A673 (cell line): ENCODE measurements around the gene DLX2. TPM values are rescaled to one million over a fixed set of nuclear protein-coding genes. Genes with fewer than 3 reads are reported as not detected.

Source experiments
- BruUV-seq: library from RNA; stranded (reverse); fragments of 400-500 nt; replicated peaks from 2 replicates; lab custom pipeline; 2021; lab: Mats Ljungman, UMichigan
- CTCF ChIA-PET: fragments of 300-600 bp; sonication (Branson Sonifier 250); formaldehyde crosslinking; loops from one replicate; lab custom pipeline; 2022; ENCODE audit warnings: antibody characterized with exemption; lab: Charles Lee
- POLR2A ChIA-PET: fragments of 300-600 bp; sonication (Branson Sonifier 250); formaldehyde crosslinking; loops from one replicate; lab custom pipeline; 2022; ENCODE audit warnings: antibody characterized with exemption; ENCODE audit not compliant: low non-redundant PET; lab: Charles Lee
- DNase-seq: peaks from one replicate; pipeline ENCODE4 v3.0.0-alpha.2; 2015; ENCODE audit warnings: low spot score
- H3K27ac ChIP-seq: fragments of 200-600 bp; sonication (generic); 2 replicates; pipeline ENCODE4 v1.5.1; 2016; ENCODE audit warnings: mixed run types, low read depth, mild to moderate bottlenecking, mixed read lengths, antibody characterized with exemption, low read length; ENCODE audit not compliant: poor library complexity, severe bottlenecking
- H3K27me3 ChIP-seq: fragments of 200-600 bp; sonication (generic); replicated peaks from 2 replicates; pipeline ENCODE4 v1.6.1; 2017; ENCODE audit warnings: mixed run types, low read depth, mild to moderate bottlenecking, mixed read lengths, antibody characterized with exemption, low read length; ENCODE audit not compliant: insufficient read depth, poor library complexity
- H3K36me3 ChIP-seq: fragments of 200-600 bp; sonication (generic); 2 replicates; pipeline ENCODE4 v1.6.1; 2016; ENCODE audit warnings: mixed run types, mild to moderate bottlenecking, mixed read lengths, antibody characterized with exemption, low read length; ENCODE audit not compliant: insufficient read depth, poor library complexity, severe bottlenecking
- H3K4me1 ChIP-seq: fragments of 200-600 bp; sonication (generic); 2 replicates; pipeline ENCODE4 v1.6.1; 2017; ENCODE audit warnings: mixed run types, mild to moderate bottlenecking, mixed read lengths, antibody characterized with exemption, low read length; ENCODE audit not compliant: insufficient read depth, poor library complexity, severe bottlenecking
- H3K4me3 ChIP-seq: fragments of 200-600 bp; sonication (generic); 2 replicates; pipeline ENCODE4 v1.5.1; 2016; ENCODE audit warnings: low read depth, mixed run types, mild to moderate bottlenecking, mixed read lengths, low read length; ENCODE audit not compliant: poor library complexity, severe bottlenecking
- H3K9me3 ChIP-seq: fragments of 200-600 bp; sonication (generic); 2 replicates; pipeline ENCODE4 v1.6.1; 2016; ENCODE audit warnings: mixed run types, low read depth, mild to moderate bottlenecking, mixed read lengths, antibody characterized with exemption, low read length; ENCODE audit not compliant: poor library complexity, severe bottlenecking
- EZH2 ChIP-seq: fragments of 200-600 bp; sonication (generic); IDR thresholded peaks from 2 replicates; pipeline ENCODE4 v1.6.1; 2017; ENCODE audit warnings: borderline replicate concordance, low read depth, mild to moderate bottlenecking, mixed read lengths, antibody characterized with exemption, low read length; ENCODE audit not compliant: poor library complexity, severe bottlenecking
- intact Hi-C: fragments of 100-400 bp; cut with micrococcal nuclease; formaldehyde crosslinking; loops from one replicate; pipeline ENCODE4 v1.10.0; 2022; ENCODE audit not compliant: unreplicated experiment
- total RNA-seq: library from RNA; stranded (reverse); gene quantifications from 2 replicates; pipeline ENCODE4 v1.2.3, GENCODE V29; 2021
- TF ChIP-seq, protein P1 (sequence below): fragments of 300-800, 200-600 bp; sonication (generic); conservative IDR thresholded peaks from 2 replicates; pipeline ENCODE4 v1.5.1; 2017; ENCODE audit warnings: low read depth, mild to moderate bottlenecking, antibody characterized with exemption, low read length, moderate library complexity, mixed read lengths

The DLX2 gene
- total RNA-seq, 1 experiment from 2014 or later: 20.4 TPM

GRCh38 chr2:172137943-172138342 lies 35.2 kb upstream of the DLX2 start:
- no peaks in the 10 kb centered on the region for H3K36me3 ChIP-seq
- ChIA-PET CTCF (interaction anchor here (0.6 kb wide), 1 partner anchor 331 kb away, joined by 3 read pairs; no protein-coding TSS in a partner anchor), POLR2A (no interaction called here)
- no peaks in the 10 kb centered on the region for H3K9me3 ChIP-seq
- TF ChIP-seq, protein P1, sequence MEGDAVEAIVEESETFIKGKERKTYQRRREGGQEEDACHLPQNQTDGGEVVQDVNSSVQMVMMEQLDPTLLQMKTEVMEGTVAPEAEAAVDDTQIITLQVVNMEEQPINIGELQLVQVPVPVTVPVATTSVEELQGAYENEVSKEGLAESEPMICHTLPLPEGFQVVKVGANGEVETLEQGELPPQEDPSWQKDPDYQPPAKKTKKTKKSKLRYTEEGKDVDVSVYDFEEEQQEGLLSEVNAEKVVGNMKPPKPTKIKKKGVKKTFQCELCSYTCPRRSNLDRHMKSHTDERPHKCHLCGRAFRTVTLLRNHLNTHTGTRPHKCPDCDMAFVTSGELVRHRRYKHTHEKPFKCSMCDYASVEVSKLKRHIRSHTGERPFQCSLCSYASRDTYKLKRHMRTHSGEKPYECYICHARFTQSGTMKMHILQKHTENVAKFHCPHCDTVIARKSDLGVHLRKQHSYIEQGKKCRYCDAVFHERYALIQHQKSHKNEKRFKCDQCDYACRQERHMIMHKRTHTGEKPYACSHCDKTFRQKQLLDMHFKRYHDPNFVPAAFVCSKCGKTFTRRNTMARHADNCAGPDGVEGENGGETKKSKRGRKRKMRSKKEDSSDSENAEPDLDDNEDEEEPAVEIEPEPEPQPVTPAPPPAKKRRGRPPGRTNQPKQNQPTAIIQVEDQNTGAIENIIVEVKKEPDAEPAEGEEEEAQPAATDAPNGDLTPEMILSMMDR: no peak
- no peak for TF ChIP-seq EZH2
- H3K4me3 ChIP-seq: no peak overlapping the region
- BruUV-seq: no TSS peak
- no peaks in the 10 kb centered on the region for H3K4me1 ChIP-seq
- H3K27ac ChIP-seq: no peak overlapping the region
- no peak for DNase-seq
- intact Hi-C loops: no loop called here
- no peaks in the 10 kb centered on the region for H3K27me3 ChIP-seq

GRCh38 chr2:172137109-172137508 lies 34.4 kb upstream of the DLX2 start:
- TF ChIP-seq EZH2: no peak
- TF ChIP-seq, protein P1: no peak
- CTCF ChIA-PET: interaction anchor here (0.8 kb wide), 1 partner anchor 10 kb away, joined by 4 read pairs; no protein-coding TSS in a partner anchor
- BruUV-seq: no TSS peak

DNA sequence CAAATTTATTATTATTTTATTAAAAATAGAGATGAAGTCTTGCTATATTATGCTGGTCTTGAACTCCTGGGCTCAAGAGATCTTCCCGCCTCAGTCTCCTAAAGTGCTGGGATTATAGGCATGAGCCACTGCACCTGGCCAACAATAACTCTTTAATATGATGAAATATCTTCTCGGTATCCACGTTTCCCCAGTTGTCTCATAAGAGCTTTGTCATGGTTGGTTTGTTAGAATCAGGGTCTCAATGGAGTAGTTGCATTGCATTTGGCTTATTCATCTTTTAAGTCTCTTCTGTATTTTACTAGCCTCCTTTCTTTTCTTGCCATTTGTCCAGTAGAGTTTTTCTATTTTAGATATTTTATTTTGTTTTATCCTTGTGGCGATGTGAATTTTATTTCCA lies 32.7 kb upstream of the DLX2 start:
- TF ChIP-seq, protein P1: no peak
- no peak for TF ChIP-seq EZH2

More at GRCh38 chr2:172137109-172137508, 34.4 kb upstream of the DLX2 start:
- H3K27me3 ChIP-seq: no peaks in the 10 kb centered on the region
- no peak for DNase-seq
- no peaks in the 10 kb centered on the region for H3K4me1 ChIP-seq
- no peak overlapping the region for H3K27ac ChIP-seq
- H3K9me3 ChIP-seq: no peaks in the 10 kb centered on the region
- no peaks in the 10 kb centered on the region for H3K36me3 ChIP-seq
- intact Hi-C loops: no loop called here
- H3K4me3 ChIP-seq: no peak overlapping the region
- POLR2A ChIA-PET: no interaction called here

More for the DNA sequence above, 32.7 kb upstream of the DLX2 start:
- intact Hi-C loops: no loop called here
- Histone ChIP-seq H3K4me3 (no peak overlapping the region), H3K27me3 (no peaks in the 10 kb centered on the region), H3K9me3 (no peaks in the 10 kb centered on the region), H3K4me1 (no peaks in the 10 kb centered on the region), H3K27ac (no peak overlapping the region), H3K36me3 (no peaks in the 10 kb centered on the region)
- ChIA-PET POLR2A (no interaction called here), CTCF (no interaction called here)
- DNase-seq: no peak
- no TSS peak for BruUV-seq
